ENCODE measurements around the gene TET3.

TET3 gene

GRCh38 chr2:73975731-73976130 is 9.0 kb upstream of the TET3 start:
- no peak for TF ChIP-seq GATA2 (IDR thresholded peaks at IDR 0.05; ENCODE audit: low read depth, low read length)
- no peak for TF ChIP-seq GATA3 (IDR thresholded peaks at IDR 0.05; ENCODE audit: low read depth, low read length)

DNA sequence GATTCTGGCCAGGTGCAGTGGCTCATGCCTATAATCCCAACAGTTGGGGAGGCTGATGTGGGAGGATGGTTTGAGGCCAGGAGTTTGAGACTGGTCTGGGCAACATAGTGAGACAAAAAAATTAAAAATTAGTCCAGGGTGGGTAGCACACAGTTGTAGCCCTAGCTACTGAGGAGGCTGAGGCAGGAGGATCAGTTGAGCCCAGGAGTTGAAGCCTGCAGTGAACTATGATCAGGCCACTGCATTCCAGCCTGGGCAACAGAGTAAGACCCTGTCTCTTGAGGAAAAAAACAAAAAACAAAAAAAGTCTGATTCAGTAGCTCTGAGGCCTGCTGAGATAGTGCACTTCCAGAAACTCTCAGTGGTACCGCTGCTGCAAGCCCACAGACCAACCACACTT is 7.9 kb upstream of the TET3 start:
- no peak for TF ChIP-seq GATA2 (IDR thresholded peaks at IDR 0.05; ENCODE audit: low read depth, low read length)
- TF ChIP-seq GATA3 (IDR thresholded peaks at IDR 0.05; ENCODE audit: low read depth, low read length): no peak

DNA sequence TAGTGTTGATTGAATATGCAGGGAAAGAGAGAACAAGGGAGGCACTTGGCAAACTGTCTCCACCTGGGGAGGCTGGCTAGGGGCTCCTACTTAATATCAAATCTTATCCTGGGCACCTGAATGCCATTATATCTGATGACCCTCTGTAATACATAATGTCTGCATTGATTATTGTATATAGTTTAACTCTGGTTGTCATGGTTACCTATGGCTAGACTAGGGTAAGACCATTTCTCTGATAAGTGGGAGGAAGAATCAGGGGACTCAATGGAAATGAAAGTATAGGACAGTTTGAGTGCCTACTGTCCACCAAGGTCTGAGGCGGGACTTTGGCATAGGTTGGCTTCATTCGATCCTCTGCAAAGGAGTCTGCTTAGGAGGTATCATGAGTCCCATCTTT is 7.2 kb upstream of the TET3 start:
- TF ChIP-seq GATA3 (IDR thresholded peaks at IDR 0.05; ENCODE audit: low read depth, low read length) (no peak), GATA2 (IDR thresholded peaks at IDR 0.05; ENCODE audit: low read depth, low read length) (no peak)

DNA sequence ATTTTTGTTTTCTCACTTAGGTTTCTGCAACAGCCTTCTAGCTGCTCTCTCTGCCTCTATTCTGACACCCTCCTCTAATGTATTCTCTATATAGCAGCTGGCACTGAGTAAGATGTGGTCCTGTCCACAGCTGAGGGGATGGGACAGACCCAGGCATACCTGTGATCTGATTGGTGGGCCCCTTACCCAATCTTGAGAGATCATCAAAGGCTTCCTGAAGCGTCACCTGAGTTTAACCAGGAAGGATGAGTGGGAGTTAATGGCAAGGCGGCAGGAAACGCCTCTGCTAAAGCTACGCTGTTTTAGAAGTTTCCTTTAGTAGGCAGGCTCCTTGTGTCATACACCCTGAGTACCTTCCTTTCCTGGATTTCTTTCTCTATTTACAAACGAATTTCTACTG is 5.7 kb upstream of the TET3 start:
- TF ChIP-seq GATA3 (IDR thresholded peaks at IDR 0.05; ENCODE audit: low read depth, low read length) (no peak), GATA2 (IDR thresholded peaks at IDR 0.05; ENCODE audit: low read depth, low read length) (no peak)

GRCh38 chr2:73979686-73980085 is 5.0 kb upstream of the TET3 start:
- no peak for TF ChIP-seq GATA3 (IDR thresholded peaks at IDR 0.05; ENCODE audit: low read depth, low read length)
- TF ChIP-seq GATA2 (IDR thresholded peaks at IDR 0.05; ENCODE audit: low read depth, low read length): no peak

GRCh38 chr2:73980566-73980965 is 4.1 kb upstream of the TET3 start:
- TF ChIP-seq GATA3 (IDR thresholded peaks at IDR 0.05; ENCODE audit: low read depth, low read length): no peak
- TF ChIP-seq GATA2 (IDR thresholded peaks at IDR 0.05; ENCODE audit: low read depth, low read length): no peak

GRCh38 chr2:73981081-73982001 is 3.4 kb upstream of the TET3 start:
- TF ChIP-seq GATA2 (IDR thresholded peaks at IDR 0.05; ENCODE audit: low read depth, low read length): no peak
- TF ChIP-seq GATA3 (IDR thresholded peaks at IDR 0.05; ENCODE audit: low read depth, low read length): no peak

GRCh38 chr2:73982140-73982617 is 2.5 kb upstream of the TET3 start:
- TF ChIP-seq GATA2 (IDR thresholded peaks at IDR 0.05; ENCODE audit: low read depth, low read length) (no peak), GATA3 (IDR thresholded peaks at IDR 0.05; ENCODE audit: low read depth, low read length) (no peak)

DNA sequence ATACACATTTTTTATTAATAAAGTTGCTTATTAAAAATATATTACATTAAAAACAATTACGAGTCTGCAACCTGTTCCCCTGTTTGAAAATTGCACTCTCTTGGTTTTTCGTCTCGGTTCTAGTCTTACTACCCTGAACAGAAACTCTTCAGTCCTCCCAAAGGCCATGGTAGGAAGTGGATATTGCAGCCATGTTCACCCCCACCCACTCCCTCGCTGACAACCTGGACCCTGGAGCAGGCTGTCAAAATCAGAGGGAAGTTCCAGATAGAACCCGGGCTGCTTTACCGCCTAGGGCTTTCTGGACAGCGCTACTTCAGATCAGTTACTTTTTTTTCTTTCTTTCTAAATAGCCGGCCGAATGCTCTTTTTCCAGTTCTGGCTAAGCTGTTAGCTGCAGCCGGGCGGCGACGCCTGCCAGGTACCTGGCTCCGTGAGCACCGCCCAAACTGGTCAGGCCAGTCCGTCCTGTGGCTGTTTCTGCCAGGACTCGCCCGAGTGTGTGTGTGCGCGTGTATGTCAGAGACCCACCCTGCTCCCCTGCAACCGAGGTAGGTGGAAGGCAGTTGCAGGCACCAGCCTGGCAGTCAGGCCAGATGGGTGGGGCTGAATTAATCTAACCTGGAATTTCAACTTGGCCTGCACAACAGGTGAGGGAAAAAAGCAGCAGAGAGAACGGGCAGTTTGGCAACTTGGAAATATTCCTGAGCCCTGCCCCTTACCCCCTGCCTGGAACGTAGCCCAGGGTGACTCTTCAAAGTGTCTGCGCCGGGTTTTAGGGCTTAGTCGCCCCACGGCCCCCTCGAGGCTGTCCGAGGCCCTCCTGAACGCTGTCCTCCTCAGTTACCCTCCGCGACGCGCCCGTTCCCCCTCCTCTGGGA is 1.1 kb upstream of the TET3 start:
- TF ChIP-seq GATA2 (IDR thresholded peaks at IDR 0.05; ENCODE audit: low read depth, low read length) (no peak), GATA3 (IDR thresholded peaks at IDR 0.05; ENCODE audit: low read depth, low read length) (no peak)

DNA sequence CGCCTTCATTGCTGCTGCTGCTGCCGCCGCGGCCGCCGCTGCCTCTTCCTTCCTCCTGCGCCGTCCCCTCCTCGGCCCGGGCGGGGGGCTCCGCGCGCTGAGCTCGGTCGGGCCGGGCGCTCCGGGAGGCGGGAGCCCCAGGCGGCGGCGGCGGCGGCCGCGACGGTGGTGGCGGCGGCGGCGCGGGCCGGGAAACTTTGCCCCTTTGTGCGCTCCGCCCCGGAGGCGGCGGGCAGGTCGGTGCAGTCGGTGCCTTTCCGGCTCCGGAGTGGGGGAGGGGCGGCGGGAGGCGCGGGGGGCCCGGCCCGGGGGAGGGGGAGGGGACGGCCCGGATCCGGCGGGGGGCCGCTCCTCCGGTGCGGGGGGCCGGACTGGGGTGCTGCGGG is 205 bp downstream of the TET3 start:
- no peak for TF ChIP-seq GATA2 (IDR thresholded peaks at IDR 0.05; ENCODE audit: low read depth, low read length)
- no peak for TF ChIP-seq GATA3 (IDR thresholded peaks at IDR 0.05; ENCODE audit: low read depth, low read length)

- TF ChIP-seq GATA3 (IDR thresholded peaks at IDR 0.05; ENCODE audit: low read depth, low read length) (no peak), GATA2 (IDR thresholded peaks at IDR 0.05; ENCODE audit: low read depth, low read length) (no peak)
These were observed 786 bp downstream of the TET3 start for GRCh38 chr2:73985308-73986084.

DNA sequence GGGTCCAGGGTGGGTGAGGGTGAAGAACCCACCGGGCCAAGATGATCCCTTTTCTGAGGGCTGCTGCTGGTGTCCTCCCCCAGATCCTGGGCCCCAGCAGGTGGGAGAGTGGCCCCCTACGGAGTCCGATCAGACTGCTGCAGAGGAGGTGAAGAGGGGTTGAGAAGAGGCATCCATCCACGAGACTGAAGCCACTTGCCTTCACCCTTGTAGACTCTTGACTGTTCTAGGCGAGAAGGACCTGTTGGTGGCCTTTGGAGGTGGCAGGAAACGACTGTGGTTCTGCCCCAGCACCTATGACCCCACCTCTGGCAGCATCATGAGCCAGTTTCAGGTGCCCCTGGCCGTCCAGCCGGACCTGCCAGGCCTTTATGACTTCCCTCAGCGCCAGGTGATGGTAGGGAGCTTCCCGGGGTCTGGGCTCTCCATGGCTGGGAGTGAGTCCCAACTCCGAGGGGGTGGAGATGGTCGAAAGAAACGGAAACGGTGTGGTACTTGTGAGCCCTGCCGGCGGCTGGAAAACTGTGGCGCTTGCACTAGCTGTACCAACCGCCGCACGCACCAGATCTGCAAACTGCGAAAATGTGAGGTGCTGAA is 1.5 kb downstream of the TET3 start:
- TF ChIP-seq GATA3 (IDR thresholded peaks at IDR 0.05; ENCODE audit: low read depth, low read length) (no peak), GATA2 (IDR thresholded peaks at IDR 0.05; ENCODE audit: low read depth, low read length) (no peak)

All from SH-SY5Y (cell line).